ENCODE results near the gene SORCS3.

SORCS3 gene

DNA sequence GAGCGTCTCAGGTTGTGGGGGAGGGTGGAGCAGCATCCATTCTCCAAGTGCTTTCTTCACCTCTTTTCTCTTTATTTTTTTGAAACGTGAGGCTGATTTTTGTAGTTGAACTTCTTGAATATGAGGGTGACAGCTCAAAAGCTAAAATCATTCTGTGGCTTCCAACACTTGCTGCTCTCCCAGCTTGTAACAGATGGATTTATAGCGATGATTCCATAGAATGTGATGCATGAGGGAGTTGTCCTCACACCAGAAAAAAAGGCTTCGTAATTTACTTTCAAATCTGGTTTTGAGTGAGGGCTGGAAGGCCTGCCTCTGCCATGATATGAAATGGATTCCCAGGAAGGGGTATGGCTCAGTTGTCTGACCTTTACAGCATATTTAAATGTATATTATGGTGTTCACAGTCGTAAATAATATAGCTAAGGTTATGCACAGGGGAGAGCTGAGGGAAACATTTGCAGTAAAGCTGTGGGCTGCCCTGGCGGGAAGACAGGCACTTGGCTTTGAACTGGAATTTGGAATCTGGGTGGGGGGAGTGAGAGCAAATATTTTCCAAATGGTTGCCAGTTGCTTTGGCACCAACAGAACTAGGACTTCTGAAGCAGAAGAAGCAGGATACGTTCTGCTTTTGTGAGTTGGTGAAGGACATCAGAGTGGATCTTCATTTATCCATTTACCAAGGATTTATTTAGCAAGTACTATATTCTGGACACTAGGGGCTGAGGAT is 166.7 kb downstream of the SORCS3 start:
- H3K79me2 ChIP-seq (ENCODE audit: insufficient read depth, low read depth) = no peaks in the 10 kb centered on the region
- H4K20me1 ChIP-seq (ENCODE audit: insufficient read depth) = no peaks in the 10 kb centered on the region
- H3K4me3 ChIP-seq (IDR thresholded peaks at IDR 0.05; ENCODE audit: insufficient read depth, low read depth, low read length) = no peak overlapping the region
- peaks cover 11% of the 10 kb centered on the region for H3K4me1 ChIP-seq (ENCODE audit: low read depth, poor library complexity, severe bottlenecking)
- no peak overlapping the region for H3K4me2 ChIP-seq
- no peak overlapping the region for H3K27ac ChIP-seq
- TF ChIP-seq, protein P1, sequence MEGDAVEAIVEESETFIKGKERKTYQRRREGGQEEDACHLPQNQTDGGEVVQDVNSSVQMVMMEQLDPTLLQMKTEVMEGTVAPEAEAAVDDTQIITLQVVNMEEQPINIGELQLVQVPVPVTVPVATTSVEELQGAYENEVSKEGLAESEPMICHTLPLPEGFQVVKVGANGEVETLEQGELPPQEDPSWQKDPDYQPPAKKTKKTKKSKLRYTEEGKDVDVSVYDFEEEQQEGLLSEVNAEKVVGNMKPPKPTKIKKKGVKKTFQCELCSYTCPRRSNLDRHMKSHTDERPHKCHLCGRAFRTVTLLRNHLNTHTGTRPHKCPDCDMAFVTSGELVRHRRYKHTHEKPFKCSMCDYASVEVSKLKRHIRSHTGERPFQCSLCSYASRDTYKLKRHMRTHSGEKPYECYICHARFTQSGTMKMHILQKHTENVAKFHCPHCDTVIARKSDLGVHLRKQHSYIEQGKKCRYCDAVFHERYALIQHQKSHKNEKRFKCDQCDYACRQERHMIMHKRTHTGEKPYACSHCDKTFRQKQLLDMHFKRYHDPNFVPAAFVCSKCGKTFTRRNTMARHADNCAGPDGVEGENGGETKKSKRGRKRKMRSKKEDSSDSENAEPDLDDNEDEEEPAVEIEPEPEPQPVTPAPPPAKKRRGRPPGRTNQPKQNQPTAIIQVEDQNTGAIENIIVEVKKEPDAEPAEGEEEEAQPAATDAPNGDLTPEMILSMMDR (conservative IDR thresholded peaks at IDR 0.05; ENCODE audit: low read depth, low read length) = no peak
- no peak overlapping the region for H2AFZ ChIP-seq (ENCODE audit: low read depth)
- no peak overlapping the region for H3K9ac ChIP-seq
- H3K36me3 ChIP-seq (ENCODE audit: insufficient read depth) = no peaks in the 10 kb centered on the region
- no peaks in the 10 kb centered on the region for H3K27me3 ChIP-seq (ENCODE audit: insufficient read depth, low read depth)

DNA sequence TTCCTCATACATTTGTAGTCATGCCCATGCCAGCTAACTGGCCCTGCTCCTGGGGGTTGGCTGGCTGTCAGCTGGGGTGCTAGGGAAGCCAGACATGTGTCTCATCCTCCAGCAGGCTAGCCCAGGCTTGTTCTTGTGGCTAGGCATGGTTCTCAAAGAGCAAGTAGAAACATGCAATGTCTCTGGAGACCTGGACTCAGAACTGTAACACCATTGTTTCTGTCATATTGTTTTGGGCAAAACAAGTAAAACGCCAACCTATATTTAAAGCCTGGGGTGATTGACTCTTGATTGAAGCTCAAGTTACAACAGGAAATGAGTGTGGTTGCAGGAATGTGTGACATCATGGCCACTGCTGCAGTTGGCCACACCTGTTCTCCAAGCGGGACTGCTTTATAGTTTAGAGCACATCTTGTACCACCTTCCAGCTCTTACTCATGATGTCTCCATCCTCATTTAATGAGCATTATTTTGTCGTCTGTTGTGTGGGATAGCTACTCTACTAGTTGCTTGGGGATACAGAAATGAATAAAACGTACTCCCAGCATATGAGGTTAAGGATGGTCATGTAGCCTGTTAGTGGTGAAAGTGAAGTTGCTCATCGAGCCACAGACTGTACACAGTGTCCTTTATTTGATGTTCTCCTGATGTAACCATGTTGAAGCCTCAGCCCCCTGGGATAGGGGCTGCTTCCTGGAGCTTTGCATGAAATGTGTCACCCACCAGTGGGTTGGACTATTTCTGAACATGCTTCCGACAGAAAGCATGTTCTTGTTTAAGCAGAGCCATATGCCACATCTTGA is 168.4 kb downstream of the SORCS3 start:
- no peaks in the 10 kb centered on the region for H3K36me3 ChIP-seq (ENCODE audit: insufficient read depth)
- H2AFZ ChIP-seq (ENCODE audit: low read depth) = no peak overlapping the region
- H3K9ac ChIP-seq = no peak overlapping the region
- H4K20me1 ChIP-seq (ENCODE audit: insufficient read depth) = no peaks in the 10 kb centered on the region
- H3K27me3 ChIP-seq (ENCODE audit: insufficient read depth, low read depth) = no peaks in the 10 kb centered on the region
- no peak overlapping the region for H3K27ac ChIP-seq
- no peak overlapping the region for H3K4me3 ChIP-seq (IDR thresholded peaks at IDR 0.05; ENCODE audit: insufficient read depth, low read depth, low read length)
- peak overlapping the region; percentile 10; the same call in 1 of the 2 replicates for H3K4me2 ChIP-seq
- no peaks in the 10 kb centered on the region for H3K79me2 ChIP-seq (ENCODE audit: insufficient read depth, low read depth)
- peaks cover 11% of the 10 kb centered on the region for H3K4me1 ChIP-seq (ENCODE audit: low read depth, poor library complexity, severe bottlenecking)
- TF ChIP-seq, protein P1 (conservative IDR thresholded peaks at IDR 0.05; ENCODE audit: low read depth, low read length) = no peak

DNA sequence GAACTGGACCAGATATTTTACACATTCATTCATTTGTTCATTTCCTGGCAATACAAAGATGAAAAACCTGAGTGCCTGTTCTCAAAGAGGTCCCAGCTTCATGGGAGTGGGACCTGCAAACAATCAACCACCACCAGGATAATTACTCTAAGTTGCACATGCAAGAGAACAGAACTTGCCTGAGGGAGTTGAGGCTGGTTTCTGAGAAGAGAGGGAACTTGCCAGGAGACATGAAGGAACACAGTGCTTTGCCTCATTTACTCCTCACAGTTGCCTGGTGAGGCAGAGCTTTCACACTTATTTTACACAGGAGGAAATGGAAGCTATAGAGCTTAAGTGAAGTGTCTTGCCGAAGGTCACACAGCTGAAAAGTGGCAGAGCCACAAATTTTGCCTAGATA is 170.1 kb downstream of the SORCS3 start:
- Histone ChIP-seq H2AFZ (ENCODE audit: low read depth) (no peak overlapping the region), H3K4me3 (IDR thresholded peaks at IDR 0.05; ENCODE audit: insufficient read depth, low read depth, low read length) (no peak overlapping the region), H3K4me1 (ENCODE audit: low read depth, poor library complexity, severe bottlenecking) (peaks cover 11% of the 10 kb centered on the region), H3K4me2 (no peak overlapping the region), H3K36me3 (ENCODE audit: insufficient read depth) (no peaks in the 10 kb centered on the region), H3K79me2 (ENCODE audit: insufficient read depth, low read depth) (no peaks in the 10 kb centered on the region), H3K9ac (no peak overlapping the region), H3K27ac (no peak overlapping the region), H3K27me3 (ENCODE audit: insufficient read depth, low read depth) (no peaks in the 10 kb centered on the region), H4K20me1 (ENCODE audit: insufficient read depth) (no peaks in the 10 kb centered on the region)
- TF ChIP-seq, protein P1 (conservative IDR thresholded peaks at IDR 0.05; ENCODE audit: low read depth, low read length) = no peak

DNA sequence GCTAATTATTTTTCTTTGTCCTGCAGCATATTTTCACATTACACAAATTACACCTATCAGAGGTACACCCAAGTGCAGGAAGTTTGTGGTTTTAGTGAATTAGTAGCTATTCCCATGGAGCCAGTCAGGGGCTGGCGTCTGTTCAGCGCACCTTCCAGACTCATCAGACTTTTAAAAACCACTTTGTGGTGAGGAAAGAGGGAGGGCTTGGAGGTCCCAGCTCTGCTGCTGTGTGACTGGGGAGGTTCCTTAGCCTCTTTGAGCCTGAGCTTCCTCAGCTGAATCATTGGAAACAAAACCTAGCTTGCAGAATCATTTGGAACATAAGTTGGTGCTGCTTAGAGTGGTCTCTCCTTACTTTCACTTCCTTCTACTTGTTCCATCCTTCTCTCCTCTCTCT is 175.4 kb downstream of the SORCS3 start:
- Histone ChIP-seq H3K27me3 (ENCODE audit: insufficient read depth, low read depth) (no peaks in the 10 kb centered on the region), H3K4me2 (no peak overlapping the region), H4K20me1 (ENCODE audit: insufficient read depth) (no peaks in the 10 kb centered on the region), H2AFZ (ENCODE audit: low read depth) (no peak overlapping the region), H3K27ac (no peak overlapping the region), H3K36me3 (ENCODE audit: insufficient read depth) (no peaks in the 10 kb centered on the region), H3K9ac (no peak overlapping the region), H3K4me3 (IDR thresholded peaks at IDR 0.05; ENCODE audit: insufficient read depth, low read depth, low read length) (no peak overlapping the region), H3K4me1 (ENCODE audit: low read depth, poor library complexity, severe bottlenecking) (no peaks in the 10 kb centered on the region), H3K79me2 (ENCODE audit: insufficient read depth, low read depth) (no peaks in the 10 kb centered on the region)
- TF ChIP-seq, protein P1 (conservative IDR thresholded peaks at IDR 0.05; ENCODE audit: low read depth, low read length) = no peak
